ENCODE data around the gene CRX.
"Not testable (repeated sequence)": the region's sequence is repeated elsewhere in the genome, so short reads cannot be mapped to it uniquely, and the experiment has no call there.

The CRX gene

GRCh38 chr19:47861630-47862029 is 39.9 kb downstream of the CRX start:
- DNase-seq: no peak

- peak; percentile 2 to 70 for DNase-seq
Measured at GRCh38 chr19:47863514-47863936, 41.8 kb downstream of the CRX start.

GRCh38 chr19:47865166-47865565 is 43.4 kb downstream of the CRX start:
- DNase-seq: no peak

GRCh38 chr19:47878906-47879305 is 57.2 kb downstream of the CRX start:
- no peak for DNase-seq

GRCh38 chr19:47879385-47879784 is 57.6 kb downstream of the CRX start:
- DNase-seq: not testable (repeated sequence)

GRCh38 chr19:47881757-47882156 is 60.0 kb downstream of the CRX start:
- no peak for DNase-seq

GRCh38 chr19:47882890-47883289 is 61.2 kb downstream of the CRX start:
- no peak for DNase-seq

GRCh38 chr19:47885067-47885463 is 63.3 kb downstream of the CRX start:
- DNase-seq: no peak

GRCh38 chr19:47886010-47886559 is 64.3 kb downstream of the CRX start, which contains the start of gene SULT2A1:
Gene SULT2A1 (minus strand): TSS chr19:47886315. CDS start chr19:47886257, 58 bp downstream.
- DNase-seq: no peak

- no peak for DNase-seq
Measured at GRCh38 chr19:47890865-47891621, 69.3 kb downstream of the CRX start.

- DNase-seq: no peak
Measured at GRCh38 chr19:47891622-47891922, 69.8 kb downstream of the CRX start.

- DNase-seq: no peak
Measured at GRCh38 chr19:47891923-47892666, 70.4 kb downstream of the CRX start.

Measured in NCI-H446 (cell line).